Mesendoderm (in vitro differentiated cells): ENCODE measurements around the gene TPO.

Experiments
- DNase-seq: peaks from one replicate; pipeline ENCODE4 v3.0.0; 2013
- H2AK5ac ChIP-seq: 2 replicates; pipeline ENCODE4 v1.6.1; 2013; ENCODE audit warnings: low read length, inconsistent platforms
- H2BK120ac ChIP-seq: 2 replicates; pipeline ENCODE4 v1.6.1; 2013; ENCODE audit warnings: low read depth, mild to moderate bottlenecking, low read length, moderate library complexity, mixed read lengths
- H2BK15ac ChIP-seq: replicated peaks from 2 replicates; pipeline ENCODE4 v1.6.1; 2013; ENCODE audit warnings: low read depth, mild to moderate bottlenecking, moderate library complexity
- H2BK5ac ChIP-seq: 2 replicates; pipeline ENCODE4 v1.6.1; 2013; ENCODE audit warnings: low read length, inconsistent platforms
- H3K18ac ChIP-seq: 2 replicates; pipeline ENCODE4 v1.6.1; 2013; ENCODE audit warnings: mild to moderate bottlenecking, low read length, mixed read lengths
- H3K23ac ChIP-seq: one replicate; pipeline ENCODE4 v1.6.1; 2013; ENCODE audit warnings: low read length
- H3K27ac ChIP-seq: 2 replicates; pipeline ENCODE4 v1.5.1; 2013; ENCODE audit warnings: low read depth, mild to moderate bottlenecking, inconsistent platforms, low read length, moderate library complexity
- H3K27me3 ChIP-seq: 2 replicates; pipeline ENCODE4 v1.6.1; 2013; ENCODE audit warnings: low read length, control low read depth, mild to moderate bottlenecking, inconsistent platforms; ENCODE audit not compliant: insufficient read depth, poor library complexity
- H3K36me3 ChIP-seq: 2 replicates; pipeline ENCODE4 v1.6.1; 2013; ENCODE audit warnings: low read length, inconsistent platforms; ENCODE audit not compliant: control insufficient read depth, insufficient read depth
- H3K4ac ChIP-seq: one replicate; pipeline ENCODE4 v1.6.1; 2013; ENCODE audit warnings: low read depth, mild to moderate bottlenecking, low read length, moderate library complexity
- H3K4me1 ChIP-seq: 2 replicates; pipeline ENCODE4 v1.6.1; 2013; ENCODE audit warnings: low read depth, low read length, inconsistent platforms; ENCODE audit not compliant: control insufficient read depth
- H3K4me2 ChIP-seq: 2 replicates; pipeline ENCODE4 v1.6.1; 2013; ENCODE audit warnings: low read length
- H3K4me3 ChIP-seq: 2 replicates; pipeline ENCODE4 v1.5.1; 2013; ENCODE audit warnings: mild to moderate bottlenecking, low read length
- H3K56ac ChIP-seq: one replicate; pipeline ENCODE4 v1.6.1; 2013; ENCODE audit warnings: low read length
- H3K79me1 ChIP-seq: 2 replicates; pipeline ENCODE4 v1.6.1; 2013; ENCODE audit warnings: low read length, inconsistent platforms
- H3K79me2 ChIP-seq: 2 replicates; pipeline ENCODE4 v1.6.1; 2013; ENCODE audit warnings: mild to moderate bottlenecking, low read length; ENCODE audit not compliant: control insufficient read depth, insufficient read depth
- H3K9ac ChIP-seq: 2 replicates; pipeline ENCODE4 v1.6.1; 2013; ENCODE audit warnings: low read length, inconsistent platforms
- H4K5ac ChIP-seq: one replicate; pipeline ENCODE4 v1.6.1; 2013; ENCODE audit warnings: low read length
- H4K8ac ChIP-seq: one replicate; pipeline ENCODE4 v1.6.1; 2013; ENCODE audit warnings: low read depth, mild to moderate bottlenecking, control low read depth, low read length, moderate library complexity
- WGBS: extraction: QIAGEN DNeasy Blood & Tissue Kit; methylation state at CpG from one replicate; pipeline ENCODE4 v1.1.7; 2013; ENCODE audit warnings: low lambda C conversion rate, missing lambda C conversion rate; ENCODE audit not compliant: insufficient coverage; ENCODE audit errors: extremely low coverage; 5-methylcytosine and 5-hydroxymethylcytosine counted together

TPO gene

DNA sequence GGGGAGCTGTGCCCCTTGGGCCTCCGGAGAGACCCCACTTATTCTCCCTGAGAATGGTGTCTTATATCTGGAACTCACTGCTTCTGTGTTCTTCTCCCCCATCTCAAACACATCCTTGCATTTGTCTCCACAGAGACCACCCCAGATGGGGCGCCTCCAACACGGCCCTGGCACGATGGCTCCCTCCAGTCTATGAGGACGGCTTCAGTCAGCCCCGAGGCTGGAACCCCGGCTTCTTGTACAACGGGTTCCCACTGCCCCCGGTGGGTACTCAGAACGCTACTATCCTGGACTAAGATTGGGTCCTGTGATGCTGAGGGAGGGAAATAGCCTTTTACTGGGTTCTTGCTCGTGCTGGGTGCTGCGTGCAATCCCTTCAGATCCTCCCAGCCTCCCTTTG, 40.3 kb downstream of the TPO start:
- Histone ChIP-seq H2BK120ac (no peak overlapping the region), H2AK5ac (no peak overlapping the region), H3K79me2 (no peaks in the 10 kb centered on the region), H3K18ac (no peak overlapping the region), H3K9ac (no peak overlapping the region), H2BK5ac (no peak overlapping the region), H2BK15ac (no peak overlapping the region), H3K4ac (no peak overlapping the region), H3K27ac (no peak overlapping the region), H3K79me1 (no peaks in the 10 kb centered on the region), H3K27me3 (no peaks in the 10 kb centered on the region), H3K4me2 (no peak overlapping the region), H3K56ac (no peak overlapping the region), H3K4me3 (no peak overlapping the region), H3K36me3 (no peaks in the 10 kb centered on the region), H4K5ac (no peak overlapping the region), H3K23ac (no peak overlapping the region), H3K4me1 (no peaks in the 10 kb centered on the region), H4K8ac (no peak overlapping the region)
- no CpG with 5 or more reads among the region's 12 CpGs for WGBS
- DNase-seq: no peak

DNA sequence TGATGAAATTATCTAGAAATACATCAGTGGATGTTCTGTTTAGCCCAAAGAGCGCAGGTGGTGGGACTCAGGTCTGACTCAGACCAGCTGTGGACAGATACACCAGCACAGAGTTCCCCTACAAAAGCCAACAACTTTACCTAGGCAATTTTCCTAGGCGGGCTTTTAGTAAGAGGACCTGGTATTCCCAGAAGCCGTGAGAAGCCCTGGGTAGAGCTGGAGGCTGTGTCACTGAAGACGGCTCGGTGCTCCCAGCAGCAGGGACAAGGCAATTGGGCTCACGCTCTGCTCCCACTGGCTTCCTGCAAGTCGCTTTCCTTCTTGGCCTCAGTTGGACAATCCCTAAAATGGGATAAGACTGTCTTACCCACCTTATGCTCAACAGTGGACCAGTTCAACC, 41.1 kb downstream of the TPO start:
- WGBS: no CpG with 5 or more reads among the region's 7 CpGs
- H3K4me3 ChIP-seq: no peak overlapping the region

DNA sequence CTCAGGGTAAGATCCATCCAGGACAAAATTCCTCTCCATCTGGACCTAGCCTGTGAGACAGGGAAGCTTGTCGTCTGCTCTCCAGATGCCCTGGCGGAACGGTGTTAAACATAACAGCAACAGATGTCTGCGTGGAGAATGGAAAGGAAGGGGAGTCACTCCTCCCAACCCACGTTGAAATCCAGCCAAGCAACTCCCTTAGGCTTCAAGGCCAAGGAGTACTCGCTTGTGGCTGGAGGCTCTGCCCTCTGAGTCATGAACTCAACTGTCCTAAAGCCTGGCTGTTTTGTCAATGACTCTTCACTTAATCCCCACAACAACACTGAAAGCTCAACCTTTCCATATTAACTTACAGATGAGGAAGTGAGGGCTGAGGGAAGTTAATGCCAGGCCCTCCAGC, 42.2 kb downstream of the TPO start:
- Histone ChIP-seq H2BK15ac (no peak overlapping the region), H3K79me1 (no peaks in the 10 kb centered on the region), H2AK5ac (no peak overlapping the region), H2BK5ac (no peak overlapping the region), H4K8ac (no peak overlapping the region), H3K4me2 (no peak overlapping the region), H3K18ac (no peak overlapping the region), H3K27ac (no peak overlapping the region), H3K36me3 (no peaks in the 10 kb centered on the region), H2BK120ac (no peak overlapping the region), H3K4ac (no peak overlapping the region), H3K23ac (no peak overlapping the region), H3K79me2 (no peaks in the 10 kb centered on the region), H3K9ac (no peak overlapping the region), H3K4me1 (no peaks in the 10 kb centered on the region), H3K4me3 (no peak overlapping the region), H4K5ac (no peak overlapping the region), H3K56ac (no peak overlapping the region), H3K27me3 (no peaks in the 10 kb centered on the region)
- WGBS: no CpG with 5 or more reads among the region's 6 CpGs
- no peak for DNase-seq

More for the DNA sequence above, 41.1 kb downstream of the TPO start:
- Histone ChIP-seq H3K27me3 (no peaks in the 10 kb centered on the region), H2AK5ac (no peak overlapping the region), H3K79me2 (no peaks in the 10 kb centered on the region), H3K56ac (no peak overlapping the region), H3K23ac (no peak overlapping the region), H3K36me3 (no peaks in the 10 kb centered on the region), H2BK5ac (no peak overlapping the region), H3K18ac (no peak overlapping the region), H3K4me1 (no peaks in the 10 kb centered on the region), H2BK15ac (no peak overlapping the region), H3K27ac (no peak overlapping the region), H3K79me1 (no peaks in the 10 kb centered on the region), H4K8ac (no peak overlapping the region), H2BK120ac (no peak overlapping the region), H3K4ac (no peak overlapping the region), H3K4me2 (no peak overlapping the region), H3K9ac (no peak overlapping the region), H4K5ac (no peak overlapping the region)
- DNase-seq: no peak

DNA sequence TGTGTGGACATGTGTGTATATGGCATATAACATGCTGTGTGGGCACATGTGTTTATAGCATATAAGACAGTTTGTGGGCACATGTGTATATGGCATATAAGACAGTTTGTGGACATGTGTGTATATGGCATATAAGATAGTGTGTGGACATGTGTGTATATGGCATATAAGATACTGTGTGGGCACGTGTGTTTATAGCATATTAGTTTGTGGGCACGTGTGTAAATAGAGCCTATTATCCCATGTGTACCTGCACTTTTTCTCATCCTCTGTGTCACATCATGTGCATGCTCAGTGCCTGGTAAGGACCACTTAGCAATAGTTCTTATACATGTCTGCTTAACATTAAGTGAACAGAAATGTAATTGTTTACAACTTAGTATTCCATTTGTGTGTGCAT, 45.2 kb downstream of the TPO start:
- Histone ChIP-seq H3K23ac (no peak overlapping the region), H2BK15ac (no peak overlapping the region), H3K79me1 (no peaks in the 10 kb centered on the region), H2AK5ac (no peak overlapping the region), H3K27ac (no peak overlapping the region), H3K4me3 (no peak overlapping the region), H3K79me2 (no peaks in the 10 kb centered on the region), H3K27me3 (no peaks in the 10 kb centered on the region), H3K36me3 (no peaks in the 10 kb centered on the region), H3K56ac (no peak overlapping the region), H3K4me2 (no peak overlapping the region), H2BK5ac (no peak overlapping the region), H4K5ac (no peak overlapping the region), H3K9ac (no peak overlapping the region), H4K8ac (no peak overlapping the region), H3K18ac (no peak overlapping the region), H2BK120ac (no peak overlapping the region), H3K4ac (no peak overlapping the region), H3K4me1 (no peaks in the 10 kb centered on the region)
- DNase-seq: no peak
- no CpG with 5 or more reads among the region's 2 CpGs for WGBS

DNA sequence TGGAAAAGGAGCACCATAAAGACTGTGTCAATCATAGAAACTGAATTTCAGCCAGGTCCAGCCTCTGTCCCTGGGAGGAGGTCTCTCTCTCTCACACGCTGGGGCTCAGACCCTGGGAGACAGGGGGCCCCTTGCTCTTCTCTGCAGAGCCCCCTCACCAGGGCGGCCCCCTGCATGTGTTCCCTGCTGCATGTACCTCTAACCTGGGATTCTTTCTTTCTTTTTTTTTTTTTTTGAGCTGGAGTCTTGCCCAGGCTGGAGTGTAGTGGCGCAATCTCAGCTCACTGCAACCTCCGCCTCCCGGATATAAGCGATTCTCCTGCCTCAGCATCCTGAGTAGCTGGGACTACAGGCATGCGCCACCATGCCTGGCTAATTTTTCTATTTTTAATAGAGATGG, 46.5 kb downstream of the TPO start:
- H3K4ac ChIP-seq: no peak overlapping the region
- no peak for DNase-seq
- no peaks in the 10 kb centered on the region for H3K79me2 ChIP-seq
- no peaks in the 10 kb centered on the region for H3K79me1 ChIP-seq
- no peak overlapping the region for H2BK120ac ChIP-seq
- no peak overlapping the region for H3K27ac ChIP-seq
- no peak overlapping the region for H4K8ac ChIP-seq
- no peaks in the 10 kb centered on the region for H3K27me3 ChIP-seq
- no peaks in the 10 kb centered on the region for H3K36me3 ChIP-seq
- H3K9ac ChIP-seq: no peak overlapping the region
- no peak overlapping the region for H3K23ac ChIP-seq
- no peak overlapping the region for H4K5ac ChIP-seq
- no peak overlapping the region for H3K4me2 ChIP-seq
- H3K4me1 ChIP-seq: no peaks in the 10 kb centered on the region
- no CpG with 5 or more reads among the region's 7 CpGs for WGBS
- no peak overlapping the region for H3K56ac ChIP-seq
- H3K4me3 ChIP-seq: no peak overlapping the region
- no peak overlapping the region for H2BK5ac ChIP-seq
- H2AK5ac ChIP-seq: no peak overlapping the region
- H3K18ac ChIP-seq: no peak overlapping the region
- no peak overlapping the region for H2BK15ac ChIP-seq

DNA sequence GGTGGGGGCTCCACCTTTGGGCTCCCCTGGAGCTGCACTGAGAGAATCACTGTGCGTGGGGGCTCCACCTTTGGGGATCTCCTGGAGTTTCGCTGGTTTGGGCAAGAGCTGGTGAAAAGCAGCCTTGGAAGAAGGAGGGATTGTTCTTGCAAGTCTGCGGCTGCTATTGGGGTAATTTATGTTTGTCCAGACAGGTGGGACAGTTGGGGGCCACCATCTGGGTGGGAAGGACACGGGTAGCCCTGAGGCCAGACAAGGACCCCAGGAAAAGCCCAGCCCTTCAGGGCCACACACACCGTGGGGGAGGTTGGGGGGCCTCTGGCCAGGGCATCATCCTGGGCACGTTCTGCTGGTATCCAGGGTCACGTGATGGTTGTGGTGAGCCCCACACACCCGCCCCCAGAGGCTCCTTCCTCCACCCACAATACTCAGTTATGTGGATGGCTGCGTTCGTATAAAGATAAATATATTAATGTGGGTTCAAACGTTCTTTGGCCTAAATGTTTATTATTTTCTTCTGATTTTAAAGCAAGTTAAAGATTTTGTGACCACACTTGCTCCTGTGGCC, 47.7 kb downstream of the TPO start:
- H2AK5ac ChIP-seq: no peak overlapping the region
- no peaks in the 10 kb centered on the region for H3K79me1 ChIP-seq
- H2BK120ac ChIP-seq: no peak overlapping the region
- no peaks in the 10 kb centered on the region for H3K79me2 ChIP-seq
- no peak overlapping the region for H3K23ac ChIP-seq
- no peak overlapping the region for H3K56ac ChIP-seq
- H3K4me3 ChIP-seq: no peak overlapping the region
- WGBS: no CpG with 5 or more reads among the region's 11 CpGs
- H2BK5ac ChIP-seq: no peak overlapping the region
- no peak overlapping the region for H4K8ac ChIP-seq
- H3K27ac ChIP-seq: no peak overlapping the region
- H3K36me3 ChIP-seq: no peaks in the 10 kb centered on the region
- no peak overlapping the region for H2BK15ac ChIP-seq
- no peak overlapping the region for H3K4me2 ChIP-seq
- no peak overlapping the region for H3K18ac ChIP-seq
- no peak for DNase-seq
- no peaks in the 10 kb centered on the region for H3K4me1 ChIP-seq
- H3K4ac ChIP-seq: no peak overlapping the region
- H4K5ac ChIP-seq: no peak overlapping the region
- no peaks in the 10 kb centered on the region for H3K27me3 ChIP-seq
- H3K9ac ChIP-seq: no peak overlapping the region
